ENCODE data around the gene MEX3A.

GRCh38 chr1:156081180-156081916 lies 917 bp downstream of the MEX3A start:
- no peak for TF ChIP-seq POLR2A (IDR thresholded peaks at IDR 0.05; ENCODE audit: low read length)
- TF ChIP-seq ZFP36 (IDR thresholded peaks at IDR 0.05; ENCODE audit: borderline replicate concordance, partially characterized antibody), result no peak
- no peak for TF ChIP-seq KDM1A (IDR thresholded peaks at IDR 0.05; ENCODE audit: low read depth)
- TF ChIP-seq CTCF (IDR thresholded peaks at IDR 0.05), result no peak
- no peak for TF ChIP-seq EP300 (IDR thresholded peaks at IDR 0.05)
- no peak for TF ChIP-seq MYC (IDR thresholded peaks at IDR 0.05; ENCODE audit: borderline replicate concordance, low read length)
- no peak for TF ChIP-seq TP53 (CRISPR knock-in tag; IDR thresholded peaks at IDR 0.05)
- TF ChIP-seq RCOR1 (IDR thresholded peaks at IDR 0.05; ENCODE audit: low read depth, low read length), result no peak
- no peak for TF ChIP-seq JUN (IDR thresholded peaks at IDR 0.05)
- no peak for TF ChIP-seq ESRRA (IDR thresholded peaks at IDR 0.05; ENCODE audit: borderline replicate concordance, low read length)
- no peak for TF ChIP-seq NPAS2 (CRISPR knock-in tag; IDR thresholded peaks at IDR 0.05; ENCODE audit: borderline replicate concordance)
- no peak for TF ChIP-seq HMGXB4 (CRISPR knock-in tag; IDR thresholded peaks at IDR 0.05; ENCODE audit: borderline replicate concordance)
- TF ChIP-seq CEBPB (IDR thresholded peaks at IDR 0.05), result no peak
- no peak for TF ChIP-seq GATA3 (IDR thresholded peaks at IDR 0.05; ENCODE audit: borderline replicate concordance)

Measured in A549 (cell line).